ENCODE results near the gene MYLK4. TPM values are rescaled to one million over a fixed set of nuclear protein-coding genes. Genes with fewer than 3 reads are reported as not detected.

The MYLK4 gene
- total and polyA plus RNA-seq, 2 of the 13 experiments (the other 11 are each of a cell fraction or from before 2014, with no cell fraction given): 0.26 to 0.29 TPM

DNA sequence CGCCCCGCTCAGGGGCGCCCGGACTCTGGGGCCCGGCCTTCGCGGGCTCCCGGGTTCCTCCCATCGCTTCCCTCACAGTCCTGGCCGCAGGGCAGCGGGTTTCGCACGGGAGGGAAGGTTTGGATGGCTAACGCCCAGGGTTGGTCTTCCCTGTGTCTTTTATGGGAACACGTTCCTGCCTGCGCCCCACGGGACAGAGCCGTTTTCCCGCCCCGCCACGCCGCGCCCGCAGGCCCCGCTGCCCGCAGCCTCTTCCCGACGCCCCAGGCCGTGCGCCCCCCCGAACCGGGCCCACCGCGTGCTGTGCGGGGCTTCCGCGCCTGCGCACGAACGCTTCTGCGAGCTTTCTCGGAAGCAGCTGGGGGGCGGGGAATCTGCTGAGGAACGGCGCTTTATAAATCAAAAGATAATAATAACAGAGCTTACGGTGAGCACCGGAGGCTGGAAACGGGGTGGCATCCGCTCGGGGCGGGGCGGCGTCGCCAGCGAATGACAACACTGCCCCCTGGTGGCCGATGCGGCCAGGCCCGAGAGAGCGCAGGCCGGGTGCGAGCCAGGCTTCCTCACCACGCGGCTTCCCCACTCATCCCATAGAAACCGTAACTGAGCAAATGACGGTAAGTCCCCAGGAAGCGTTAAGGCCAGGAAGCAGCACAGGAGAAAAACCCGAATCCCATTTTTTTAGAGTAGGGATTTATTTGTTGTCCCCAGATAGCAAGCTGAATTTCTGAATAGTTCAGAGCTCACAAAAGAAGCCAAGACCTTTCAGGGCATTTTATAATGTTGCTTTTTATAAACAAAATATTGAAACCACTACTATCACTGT, 116.4 kb downstream of the MYLK4 start (continued):
- TF ChIP-seq, protein P1, sequence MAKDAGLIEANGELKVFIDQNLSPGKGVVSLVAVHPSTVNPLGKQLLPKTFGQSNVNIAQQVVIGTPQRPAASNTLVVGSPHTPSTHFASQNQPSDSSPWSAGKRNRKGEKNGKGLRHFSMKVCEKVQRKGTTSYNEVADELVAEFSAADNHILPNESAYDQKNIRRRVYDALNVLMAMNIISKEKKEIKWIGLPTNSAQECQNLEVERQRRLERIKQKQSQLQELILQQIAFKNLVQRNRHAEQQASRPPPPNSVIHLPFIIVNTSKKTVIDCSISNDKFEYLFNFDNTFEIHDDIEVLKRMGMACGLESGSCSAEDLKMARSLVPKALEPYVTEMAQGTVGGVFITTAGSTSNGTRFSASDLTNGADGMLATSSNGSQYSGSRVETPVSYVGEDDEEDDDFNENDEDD (CRISPR knock-in tag; IDR thresholded peaks at IDR 0.05; ENCODE audit: borderline replicate concordance): 0 out of 2 replicates have a peak, but pooled peaks have one; percentile 37
- TF ChIP-seq, protein P2, sequence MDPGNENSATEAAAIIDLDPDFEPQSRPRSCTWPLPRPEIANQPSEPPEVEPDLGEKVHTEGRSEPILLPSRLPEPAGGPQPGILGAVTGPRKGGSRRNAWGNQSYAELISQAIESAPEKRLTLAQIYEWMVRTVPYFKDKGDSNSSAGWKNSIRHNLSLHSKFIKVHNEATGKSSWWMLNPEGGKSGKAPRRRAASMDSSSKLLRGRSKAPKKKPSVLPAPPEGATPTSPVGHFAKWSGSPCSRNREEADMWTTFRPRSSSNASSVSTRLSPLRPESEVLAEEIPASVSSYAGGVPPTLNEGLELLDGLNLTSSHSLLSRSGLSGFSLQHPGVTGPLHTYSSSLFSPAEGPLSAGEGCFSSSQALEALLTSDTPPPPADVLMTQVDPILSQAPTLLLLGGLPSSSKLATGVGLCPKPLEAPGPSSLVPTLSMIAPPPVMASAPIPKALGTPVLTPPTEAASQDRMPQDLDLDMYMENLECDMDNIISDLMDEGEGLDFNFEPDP (CRISPR knock-in tag; conservative IDR thresholded peaks at IDR 0.05): no peak
- TF ChIP-seq ZBTB20 (CRISPR knock-in tag; IDR thresholded peaks at IDR 0.05; ENCODE audit: borderline replicate concordance, low read depth) (no peak), ZNF577 (CRISPR knock-in tag; IDR thresholded peaks at IDR 0.05; ENCODE audit: borderline replicate concordance, low read depth) (no peak), ATF7-NPFF (CRISPR knock-in tag; IDR thresholded peaks at IDR 0.05; ENCODE audit: low read depth) (peak; percentile 39; the same call in 1 of the 2 replicates), ELF4 (CRISPR knock-in tag; IDR thresholded peaks at IDR 0.05; ENCODE audit: borderline replicate concordance) (no peak), ZNF382 (CRISPR knock-in tag; IDR thresholded peaks at IDR 0.05; ENCODE audit: borderline replicate concordance) (no peak), NR1H2 (CRISPR knock-in tag; IDR thresholded peaks at IDR 0.05; ENCODE audit: borderline replicate concordance, low read depth) (no peak), ZKSCAN1 (IDR thresholded peaks at IDR 0.05; ENCODE audit: low read length) (0 out of 2 replicates have a peak, but pooled peaks have one; percentile 18), ZNF792 (CRISPR knock-in tag; IDR thresholded peaks at IDR 0.05) (no peak; the same call in 1 of the 2 replicates)
- TF ChIP-seq, protein P3, sequence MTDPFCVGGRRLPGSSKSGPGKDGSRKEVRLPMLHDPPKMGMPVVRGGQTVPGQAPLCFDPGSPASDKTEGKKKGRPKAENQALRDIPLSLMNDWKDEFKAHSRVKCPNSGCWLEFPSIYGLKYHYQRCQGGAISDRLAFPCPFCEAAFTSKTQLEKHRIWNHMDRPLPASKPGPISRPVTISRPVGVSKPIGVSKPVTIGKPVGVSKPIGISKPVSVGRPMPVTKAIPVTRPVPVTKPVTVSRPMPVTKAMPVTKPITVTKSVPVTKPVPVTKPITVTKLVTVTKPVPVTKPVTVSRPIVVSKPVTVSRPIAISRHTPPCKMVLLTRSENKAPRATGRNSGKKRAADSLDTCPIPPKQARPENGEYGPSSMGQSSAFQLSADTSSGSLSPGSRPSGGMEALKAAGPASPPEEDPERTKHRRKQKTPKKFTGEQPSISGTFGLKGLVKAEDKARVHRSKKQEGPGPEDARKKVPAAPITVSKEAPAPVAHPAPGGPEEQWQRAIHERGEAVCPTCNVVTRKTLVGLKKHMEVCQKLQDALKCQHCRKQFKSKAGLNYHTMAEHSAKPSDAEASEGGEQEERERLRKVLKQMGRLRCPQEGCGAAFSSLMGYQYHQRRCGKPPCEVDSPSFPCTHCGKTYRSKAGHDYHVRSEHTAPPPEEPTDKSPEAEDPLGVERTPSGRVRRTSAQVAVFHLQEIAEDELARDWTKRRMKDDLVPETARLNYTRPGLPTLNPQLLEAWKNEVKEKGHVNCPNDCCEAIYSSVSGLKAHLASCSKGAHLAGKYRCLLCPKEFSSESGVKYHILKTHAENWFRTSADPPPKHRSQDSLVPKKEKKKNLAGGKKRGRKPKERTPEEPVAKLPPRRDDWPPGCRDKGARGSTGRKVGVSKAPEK (CRISPR knock-in tag; IDR thresholded peaks at IDR 0.05; ENCODE audit: borderline replicate concordance): no peak; the same call in 1 of the 2 replicates
- TF ChIP-seq, protein P4, sequence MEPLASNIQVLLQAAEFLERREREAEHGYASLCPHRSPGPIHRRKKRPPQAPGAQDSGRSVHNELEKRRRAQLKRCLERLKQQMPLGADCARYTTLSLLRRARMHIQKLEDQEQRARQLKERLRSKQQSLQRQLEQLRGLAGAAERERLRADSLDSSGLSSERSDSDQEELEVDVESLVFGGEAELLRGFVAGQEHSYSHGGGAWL (CRISPR knock-in tag; IDR thresholded peaks at IDR 0.05): 0 out of 2 replicates have a peak, but pooled peaks have one; percentile 39
- TF ChIP-seq, protein P5, sequence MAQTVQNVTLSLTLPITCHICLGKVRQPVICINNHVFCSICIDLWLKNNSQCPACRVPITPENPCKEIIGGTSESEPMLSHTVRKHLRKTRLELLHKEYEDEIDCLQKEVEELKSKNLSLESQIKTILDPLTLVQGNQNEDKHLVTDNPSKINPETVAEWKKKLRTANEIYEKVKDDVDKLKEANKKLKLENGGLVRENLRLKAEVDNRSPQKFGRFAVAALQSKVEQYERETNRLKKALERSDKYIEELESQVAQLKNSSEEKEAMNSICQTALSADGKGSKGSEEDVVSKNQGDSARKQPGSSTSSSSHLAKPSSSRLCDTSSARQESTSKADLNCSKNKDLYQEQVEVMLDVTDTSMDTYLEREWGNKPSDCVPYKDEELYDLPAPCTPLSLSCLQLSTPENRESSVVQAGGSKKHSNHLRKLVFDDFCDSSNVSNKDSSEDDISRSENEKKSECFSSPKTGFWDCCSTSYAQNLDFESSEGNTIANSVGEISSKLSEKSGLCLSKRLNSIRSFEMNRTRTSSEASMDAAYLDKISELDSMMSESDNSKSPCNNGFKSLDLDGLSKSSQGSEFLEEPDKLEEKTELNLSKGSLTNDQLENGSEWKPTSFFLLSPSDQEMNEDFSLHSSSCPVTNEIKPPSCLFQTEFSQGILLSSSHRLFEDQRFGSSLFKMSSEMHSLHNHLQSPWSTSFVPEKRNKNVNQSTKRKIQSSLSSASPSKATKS (CRISPR knock-in tag; IDR thresholded peaks at IDR 0.05): no peak
- TF ChIP-seq, protein P6, sequence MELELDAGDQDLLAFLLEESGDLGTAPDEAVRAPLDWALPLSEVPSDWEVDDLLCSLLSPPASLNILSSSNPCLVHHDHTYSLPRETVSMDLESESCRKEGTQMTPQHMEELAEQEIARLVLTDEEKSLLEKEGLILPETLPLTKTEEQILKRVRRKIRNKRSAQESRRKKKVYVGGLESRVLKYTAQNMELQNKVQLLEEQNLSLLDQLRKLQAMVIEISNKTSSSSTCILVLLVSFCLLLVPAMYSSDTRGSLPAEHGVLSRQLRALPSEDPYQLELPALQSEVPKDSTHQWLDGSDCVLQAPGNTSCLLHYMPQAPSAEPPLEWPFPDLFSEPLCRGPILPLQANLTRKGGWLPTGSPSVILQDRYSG (CRISPR knock-in tag; IDR thresholded peaks at IDR 0.05): no peak
- TF ChIP-seq, protein P7, sequence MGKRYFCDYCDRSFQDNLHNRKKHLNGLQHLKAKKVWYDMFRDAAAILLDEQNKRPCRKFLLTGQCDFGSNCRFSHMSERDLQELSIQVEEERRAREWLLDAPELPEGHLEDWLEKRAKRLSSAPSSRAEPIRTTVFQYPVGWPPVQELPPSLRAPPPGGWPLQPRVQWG (CRISPR knock-in tag; IDR thresholded peaks at IDR 0.05; ENCODE audit: borderline replicate concordance, low read depth): no peak
- TF ChIP-seq, protein P8, sequence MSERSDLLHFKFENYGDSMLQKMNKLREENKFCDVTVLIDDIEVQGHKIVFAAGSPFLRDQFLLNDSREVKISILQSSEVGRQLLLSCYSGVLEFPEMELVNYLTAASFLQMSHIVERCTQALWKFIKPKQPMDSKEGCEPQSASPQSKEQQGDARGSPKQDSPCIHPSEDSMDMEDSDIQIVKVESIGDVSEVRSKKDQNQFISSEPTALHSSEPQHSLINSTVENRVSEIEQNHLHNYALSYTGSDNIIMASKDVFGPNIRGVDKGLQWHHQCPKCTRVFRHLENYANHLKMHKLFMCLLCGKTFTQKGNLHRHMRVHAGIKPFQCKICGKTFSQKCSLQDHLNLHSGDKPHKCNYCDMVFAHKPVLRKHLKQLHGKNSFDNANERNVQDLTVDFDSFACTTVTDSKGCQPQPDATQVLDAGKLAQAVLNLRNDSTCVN (CRISPR knock-in tag; IDR thresholded peaks at IDR 0.05; ENCODE audit: borderline replicate concordance): 0 out of 2 replicates have a peak, but pooled peaks have one; percentile 27

Data from HepG2 (cell line).